Right lobe of liver (tissue), 4 donors: ENCODE results near the gene SLC2A14.
"Not testable (repeated sequence)": the region's sequence is repeated elsewhere in the genome, so short reads cannot be mapped to it uniquely, and the experiment has no call there.

Source experiments
- POLR2A ChIP-seq: fragments of 450-650 bp; IDR thresholded peaks from one replicate; pipeline ENCODE4 v1.6.1; 2017; ENCODE audit warnings: antibody characterized with exemption, mild to moderate bottlenecking
- TF ChIP-seq, protein P1 (sequence below), 4 donors: fragments of 200-600 bp in 3 of 4; fragments of 450-650 bp in 1 of 4; IDR thresholded peaks; one replicate each; pipeline versions ENCODE4 v1.5.1 to v1.8.0; 2016 to 2022; ENCODE audit warnings: antibody characterized with exemption in 4 of 4, mild to moderate bottlenecking in 2 of 4
- donor health status: DM: no; HTN: no; CAD: no.
- donor health status: DM: no; HTN: no; CAD: no.
- donor health status: DM: no; HTN: yes; CAD: no.

DNA sequence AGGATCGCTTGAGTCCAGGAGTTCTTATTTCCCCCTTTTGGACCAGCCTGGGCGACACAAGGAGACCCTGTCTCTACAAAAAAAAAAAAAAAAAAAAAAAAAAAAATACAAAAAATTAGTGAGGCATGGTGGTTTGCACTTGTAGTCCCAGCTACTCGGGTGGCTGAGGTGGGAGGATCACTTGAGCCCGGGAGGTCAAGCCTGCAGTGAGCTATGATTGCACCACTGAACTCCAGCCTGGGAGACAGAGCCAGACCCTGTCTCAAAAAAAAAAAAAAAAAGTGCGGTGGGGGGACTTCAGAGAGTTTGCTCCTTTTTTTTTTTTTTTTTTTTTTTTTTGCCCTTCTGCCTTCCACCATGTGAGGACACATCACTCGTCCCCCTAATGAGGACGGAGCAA is 32.9 kb downstream of the SLC2A14 start:
- TF ChIP-seq, protein P1, sequence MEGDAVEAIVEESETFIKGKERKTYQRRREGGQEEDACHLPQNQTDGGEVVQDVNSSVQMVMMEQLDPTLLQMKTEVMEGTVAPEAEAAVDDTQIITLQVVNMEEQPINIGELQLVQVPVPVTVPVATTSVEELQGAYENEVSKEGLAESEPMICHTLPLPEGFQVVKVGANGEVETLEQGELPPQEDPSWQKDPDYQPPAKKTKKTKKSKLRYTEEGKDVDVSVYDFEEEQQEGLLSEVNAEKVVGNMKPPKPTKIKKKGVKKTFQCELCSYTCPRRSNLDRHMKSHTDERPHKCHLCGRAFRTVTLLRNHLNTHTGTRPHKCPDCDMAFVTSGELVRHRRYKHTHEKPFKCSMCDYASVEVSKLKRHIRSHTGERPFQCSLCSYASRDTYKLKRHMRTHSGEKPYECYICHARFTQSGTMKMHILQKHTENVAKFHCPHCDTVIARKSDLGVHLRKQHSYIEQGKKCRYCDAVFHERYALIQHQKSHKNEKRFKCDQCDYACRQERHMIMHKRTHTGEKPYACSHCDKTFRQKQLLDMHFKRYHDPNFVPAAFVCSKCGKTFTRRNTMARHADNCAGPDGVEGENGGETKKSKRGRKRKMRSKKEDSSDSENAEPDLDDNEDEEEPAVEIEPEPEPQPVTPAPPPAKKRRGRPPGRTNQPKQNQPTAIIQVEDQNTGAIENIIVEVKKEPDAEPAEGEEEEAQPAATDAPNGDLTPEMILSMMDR (IDR thresholded peaks at IDR 0.05) = not testable (repeated sequence)
- TF ChIP-seq POLR2A = not testable (repeated sequence)
